ENCODE measurements around the gene MDM2.

The MDM2 gene

GRCh38 chr12:68833508-68833907 is 25.5 kb downstream of the MDM2 start:
- Histone ChIP-seq H3K4me3 (ENCODE audit: low read depth, low read length, poor library complexity, severe bottlenecking) (no peak overlapping the region), H3K4me1 (ENCODE audit: insufficient read depth, low read length, severe bottlenecking) (no peaks in the 10 kb centered on the region), H4K20me1 (ENCODE audit: insufficient read depth, low read length) (0 out of 2 replicates have a peak, but pooled peaks cover 3% of the 10 kb centered on the region), H3K9me3 (ENCODE audit: low read length) (no peaks in the 10 kb centered on the region), H3K27me3 (ENCODE audit: insufficient read depth, low read length) (no peaks in the 10 kb centered on the region), H3F3A (ENCODE audit: insufficient read depth, low read length) (peaks cover 12% of the 10 kb centered on the region; the same call in 1 of the 2 replicates), H3K36me3 (ENCODE audit: insufficient read depth, low read length) (peaks cover 94% of the 10 kb centered on the region), H3K79me2 (ENCODE audit: insufficient read depth, low read length) (peaks cover 5% of the 10 kb centered on the region; the same call in 1 of the 2 replicates), H3K9ac (ENCODE audit: low read length) (no peak overlapping the region), H3K9me2 (ENCODE audit: low read depth, low read length) (no peaks in the 10 kb centered on the region), H3K4me2 (ENCODE audit: low read length) (no peak overlapping the region), H3K27ac (ENCODE audit: low read depth, low read length, poor library complexity, severe bottlenecking) (no peak overlapping the region), H2AFZ (ENCODE audit: low read length) (no peak overlapping the region)
- TF ChIP-seq CTCF (IDR thresholded peaks at IDR 0.05; ENCODE audit: low read length) (no peak), EZH2 (IDR thresholded peaks at IDR 0.05; ENCODE audit: borderline replicate concordance, low read length) (no peak)

- Histone ChIP-seq H3K27me3 (ENCODE audit: insufficient read depth, low read length) (no peaks in the 10 kb centered on the region), H3K4me2 (ENCODE audit: low read length) (no peak overlapping the region), H4K20me1 (ENCODE audit: insufficient read depth, low read length) (0 out of 2 replicates have a peak, but pooled peaks cover 3% of the 10 kb centered on the region), H3K4me3 (ENCODE audit: low read depth, low read length, poor library complexity, severe bottlenecking) (no peak overlapping the region), H3K4me1 (ENCODE audit: insufficient read depth, low read length, severe bottlenecking) (no peaks in the 10 kb centered on the region), H3K9me3 (ENCODE audit: low read length) (no peaks in the 10 kb centered on the region), H3K9ac (ENCODE audit: low read length) (no peak overlapping the region), H3K27ac (ENCODE audit: low read depth, low read length, poor library complexity, severe bottlenecking) (no peak overlapping the region), H3F3A (ENCODE audit: insufficient read depth, low read length) (0 out of 2 replicates have a peak, but pooled peaks cover 3% of the 10 kb centered on the region), H3K79me2 (ENCODE audit: insufficient read depth, low read length) (peaks cover 5% of the 10 kb centered on the region; the same call in 1 of the 2 replicates), H3K9me2 (ENCODE audit: low read depth, low read length) (no peaks in the 10 kb centered on the region), H3K36me3 (ENCODE audit: insufficient read depth, low read length) (peaks cover 94% of the 10 kb centered on the region), H2AFZ (ENCODE audit: low read length) (no peak overlapping the region)
- TF ChIP-seq EZH2 (IDR thresholded peaks at IDR 0.05; ENCODE audit: borderline replicate concordance, low read length), result no peak
- TF ChIP-seq CTCF (IDR thresholded peaks at IDR 0.05; ENCODE audit: low read length), result no peak
These were observed 27.4 kb downstream of the MDM2 start for GRCh38 chr12:68835333-68835908.

- 0 out of 2 replicates have a peak, but pooled peaks cover 3% of the 10 kb centered on the region for H4K20me1 ChIP-seq (ENCODE audit: insufficient read depth, low read length)
- H3K27me3 ChIP-seq (ENCODE audit: insufficient read depth, low read length), result no peaks in the 10 kb centered on the region
- H3K27ac ChIP-seq (ENCODE audit: low read depth, low read length, poor library complexity, severe bottlenecking), result no peak overlapping the region
- H3K9ac ChIP-seq (ENCODE audit: low read length), result no peak overlapping the region
- TF ChIP-seq EZH2 (IDR thresholded peaks at IDR 0.05; ENCODE audit: borderline replicate concordance, low read length) (no peak), CTCF (IDR thresholded peaks at IDR 0.05; ENCODE audit: low read length) (no peak)
- no peaks in the 10 kb centered on the region for H3K9me3 ChIP-seq (ENCODE audit: low read length)
- H3K4me1 ChIP-seq (ENCODE audit: insufficient read depth, low read length, severe bottlenecking), result no peaks in the 10 kb centered on the region
- no peak overlapping the region for H3K4me3 ChIP-seq (ENCODE audit: low read depth, low read length, poor library complexity, severe bottlenecking)
- H3K79me2 ChIP-seq (ENCODE audit: insufficient read depth, low read length), result peaks cover 2% of the 10 kb centered on the region; the same call in 1 of the 2 replicates
- H2AFZ ChIP-seq (ENCODE audit: low read length), result no peak overlapping the region
- H3K36me3 ChIP-seq (ENCODE audit: insufficient read depth, low read length), result peaks cover 93% of the 10 kb centered on the region
- H3K9me2 ChIP-seq (ENCODE audit: low read depth, low read length), result no peaks in the 10 kb centered on the region
- 0 out of 2 replicates have a peak, but pooled peaks cover 14% of the 10 kb centered on the region for H3F3A ChIP-seq (ENCODE audit: insufficient read depth, low read length)
- no peak overlapping the region for H3K4me2 ChIP-seq (ENCODE audit: low read length)
These were observed 29.2 kb downstream of the MDM2 start for GRCh38 chr12:68837215-68837614.

Data from OCI-LY1 (cell line).